Measurements from ENCODE around the gene HSF5. TPM values are rescaled to one million over a fixed set of nuclear protein-coding genes. Genes with fewer than 3 reads are reported as not detected.

Gene HSF5
- total and polyA plus RNA-seq, 2 of the 13 experiments (the other 11 are each of a cell fraction or from before 2014, with no cell fraction given), result not detected

- TF ChIP-seq, protein P1, sequence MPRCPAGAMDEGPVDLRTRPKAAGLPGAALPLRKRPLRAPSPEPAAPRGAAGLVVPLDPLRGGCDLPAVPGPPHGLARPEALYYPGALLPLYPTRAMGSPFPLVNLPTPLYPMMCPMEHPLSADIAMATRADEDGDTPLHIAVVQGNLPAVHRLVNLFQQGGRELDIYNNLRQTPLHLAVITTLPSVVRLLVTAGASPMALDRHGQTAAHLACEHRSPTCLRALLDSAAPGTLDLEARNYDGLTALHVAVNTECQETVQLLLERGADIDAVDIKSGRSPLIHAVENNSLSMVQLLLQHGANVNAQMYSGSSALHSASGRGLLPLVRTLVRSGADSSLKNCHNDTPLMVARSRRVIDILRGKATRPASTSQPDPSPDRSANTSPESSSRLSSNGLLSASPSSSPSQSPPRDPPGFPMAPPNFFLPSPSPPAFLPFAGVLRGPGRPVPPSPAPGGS (CRISPR knock-in tag; IDR thresholded peaks at IDR 0.05), result no peak
- no peak for TF ChIP-seq JUNB (CRISPR knock-in tag; IDR thresholded peaks at IDR 0.05; ENCODE audit: borderline replicate concordance)
- peak; percentile 92; the same call in 1 of the 2 replicates for TF ChIP-seq ZNF607 (CRISPR knock-in tag; IDR thresholded peaks at IDR 0.05; ENCODE audit: borderline replicate concordance)
- TF ChIP-seq ARNT (IDR thresholded peaks at IDR 0.05), result no peak
- peak; percentile 57 for TF ChIP-seq THRA (CRISPR knock-in tag; IDR thresholded peaks at IDR 0.05; ENCODE audit: borderline replicate concordance)
- TF ChIP-seq ZSCAN25 (CRISPR knock-in tag; IDR thresholded peaks at IDR 0.05), result peak; percentile 79
- TF ChIP-seq NFE2L1 (CRISPR knock-in tag; IDR thresholded peaks at IDR 0.05; ENCODE audit: borderline replicate concordance), result no peak
- peak; percentile 68; the same call in 1 of the 2 replicates for TF ChIP-seq GATA4 (IDR thresholded peaks at IDR 0.05; ENCODE audit: borderline replicate concordance, low read depth)
- no peak for TF ChIP-seq USF2 (IDR thresholded peaks at IDR 0.05; ENCODE audit: low read depth, low read length)
- peak; percentile 40; the same call in 1 of the 2 replicates for TF ChIP-seq USF2 (CRISPR knock-in tag; IDR thresholded peaks at IDR 0.05; ENCODE audit: borderline replicate concordance)
- TF ChIP-seq SUZ12 (IDR thresholded peaks at IDR 0.05; ENCODE audit: low read depth, low read length), result no peak
- 0 out of 2 replicates have a peak, but pooled peaks have one; percentile 67 for TF ChIP-seq ZNF713 (CRISPR knock-in tag; IDR thresholded peaks at IDR 0.05)
- TF ChIP-seq HBP1 (CRISPR knock-in tag; IDR thresholded peaks at IDR 0.05; ENCODE audit: low read depth), result peak; percentile 95
- no peak for TF ChIP-seq ZNF235 (CRISPR knock-in tag; IDR thresholded peaks at IDR 0.05; ENCODE audit: borderline replicate concordance)
- TF ChIP-seq ZIK1 (CRISPR knock-in tag; IDR thresholded peaks at IDR 0.05; ENCODE audit: borderline replicate concordance, low read depth), result no peak; the same call in 1 of the 2 replicates
- TF ChIP-seq, protein P2, sequence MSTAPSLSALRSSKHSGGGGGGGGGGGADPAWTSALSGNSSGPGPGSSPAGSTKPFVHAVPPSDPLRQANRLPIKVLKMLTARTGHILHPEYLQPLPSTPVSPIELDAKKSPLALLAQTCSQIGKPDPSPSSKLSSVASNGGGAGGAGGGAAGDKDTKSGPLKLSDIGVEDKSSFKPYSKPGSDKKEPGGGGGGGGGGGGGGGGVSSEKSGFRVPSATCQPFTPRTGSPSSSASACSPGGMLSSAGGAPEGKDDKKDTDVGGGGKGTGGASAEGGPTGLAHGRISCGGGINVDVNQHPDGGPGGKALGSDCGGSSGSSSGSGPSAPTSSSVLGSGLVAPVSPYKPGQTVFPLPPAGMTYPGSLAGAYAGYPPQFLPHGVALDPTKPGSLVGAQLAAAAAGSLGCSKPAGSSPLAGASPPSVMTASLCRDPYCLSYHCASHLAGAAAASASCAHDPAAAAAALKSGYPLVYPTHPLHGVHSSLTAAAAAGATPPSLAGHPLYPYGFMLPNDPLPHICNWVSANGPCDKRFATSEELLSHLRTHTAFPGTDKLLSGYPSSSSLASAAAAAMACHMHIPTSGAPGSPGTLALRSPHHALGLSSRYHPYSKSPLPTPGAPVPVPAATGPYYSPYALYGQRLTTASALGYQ (CRISPR knock-in tag; IDR thresholded peaks at IDR 0.05), result peak; percentile 78; the same call in 1 of the 2 replicates
- peak; percentile 58; the same call in 1 of the 2 replicates for TF ChIP-seq CHD2 (IDR thresholded peaks at IDR 0.05; ENCODE audit: low read depth, low read length)
- TF ChIP-seq NKX3-1 (CRISPR knock-in tag; IDR thresholded peaks at IDR 0.05), result peak; percentile 74; the same call in 1 of the 2 replicates
- TF ChIP-seq, protein P3, sequence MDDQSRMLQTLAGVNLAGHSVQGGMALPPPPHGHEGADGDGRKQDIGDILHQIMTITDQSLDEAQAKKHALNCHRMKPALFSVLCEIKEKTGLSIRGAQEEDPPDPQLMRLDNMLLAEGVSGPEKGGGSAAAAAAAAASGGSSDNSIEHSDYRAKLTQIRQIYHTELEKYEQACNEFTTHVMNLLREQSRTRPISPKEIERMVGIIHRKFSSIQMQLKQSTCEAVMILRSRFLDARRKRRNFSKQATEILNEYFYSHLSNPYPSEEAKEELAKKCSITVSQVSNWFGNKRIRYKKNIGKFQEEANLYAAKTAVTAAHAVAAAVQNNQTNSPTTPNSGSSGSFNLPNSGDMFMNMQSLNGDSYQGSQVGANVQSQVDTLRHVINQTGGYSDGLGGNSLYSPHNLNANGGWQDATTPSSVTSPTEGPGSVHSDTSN (CRISPR knock-in tag; IDR thresholded peaks at IDR 0.05; ENCODE audit: borderline replicate concordance), result no peak
Observed at GRCh38 chr17:58417300-58418092, 70.7 kb downstream of the HSF5 start, which contains the start of gene RNF43 (continued).

Measured in HepG2 (cell line).